BJ (cell line): ENCODE results near the gene KCNAB1. TPM values are rescaled to one million over a fixed set of nuclear protein-coding genes. Genes with fewer than 3 reads are reported as not detected.

Experiments
- CTCF ChIA-PET: fragments of 350-600 bp; formaldehyde crosslinking; extraction: SDS; loops from one replicate; lab custom pipeline; 2021; ENCODE audit warnings: antibody characterized with exemption, inconsistent platforms; lab: Yijun Ruan, JAX
- POLR2A ChIA-PET: fragments of 300-600 bp; sonication (Branson Sonifier 250); formaldehyde crosslinking; extraction: SDS; loops from one replicate; lab custom pipeline; 2021; ENCODE audit warnings: antibody characterized with exemption; lab: Charles Lee
- DNase-seq: peaks from one replicate; pipeline ENCODE4 v3.0.0-alpha.2; 2011; ENCODE audit warnings: low read depth
- H3K27me3 ChIP-seq: 2 replicates; pipeline ENCODE4 v1.6.0; 2011; ENCODE audit warnings: low read length; ENCODE audit not compliant: control insufficient read depth, insufficient read depth
- H3K36me3 ChIP-seq: 2 replicates; pipeline ENCODE4 v1.5.1; 2011; ENCODE audit warnings: low read length; ENCODE audit not compliant: control insufficient read depth, insufficient read depth
- H3K4me3 ChIP-seq: 2 replicates; pipeline ENCODE4 v1.5.1; 2011; ENCODE audit warnings: low read depth, mild to moderate bottlenecking, control low read depth, low read length
- polyA plus RNA-seq: library from polyadenylated mRNA; depleted of rRNA; stranded (reverse); fragments of >200 nt; gene quantifications from 2 replicates; pipeline ENCODE4 v1.2.3, GENCODE V29; 2011
- TF ChIP-seq, protein P1 (sequence below): IDR thresholded peaks from 2 replicates; pipeline ENCODE4 v1.5.1; 2011; ENCODE audit warnings: low read depth, mild to moderate bottlenecking, control low read depth, inconsistent platforms, low read length, moderate library complexity; ENCODE audit not compliant: insufficient read depth

Gene KCNAB1
- polyA plus RNA-seq, 1 experiment, result not detected

DNA sequence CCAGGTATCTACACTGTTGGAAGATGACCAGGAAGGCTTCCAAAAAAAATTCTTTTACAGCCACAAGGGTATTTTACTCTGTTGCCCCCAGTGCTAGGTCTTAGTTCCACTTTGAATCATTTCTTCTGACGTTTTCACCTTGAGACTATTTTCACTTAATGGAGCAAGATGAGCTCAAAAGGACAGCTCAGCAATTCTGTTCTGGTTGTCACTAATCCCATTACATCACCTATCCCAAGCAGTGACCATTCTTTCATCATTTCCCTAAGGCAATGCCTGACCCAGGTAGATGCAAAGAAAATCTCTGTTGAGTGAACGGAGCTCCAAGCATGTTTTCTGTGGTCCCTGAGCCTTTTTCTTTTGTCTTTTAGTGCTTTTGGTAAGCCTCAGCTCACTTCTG, 210.0 kb downstream of the KCNAB1 start:
- no peak for DNase-seq
- no peak overlapping the region for H3K4me3 ChIP-seq
- no peaks in the 10 kb centered on the region for H3K36me3 ChIP-seq
- ChIA-PET POLR2A (no interaction called here), CTCF (interaction anchor here (1.2 kb wide), 1 partner anchor 11 kb away, joined by 4 read pairs; no protein-coding TSS in a partner anchor)
- TF ChIP-seq, protein P1, sequence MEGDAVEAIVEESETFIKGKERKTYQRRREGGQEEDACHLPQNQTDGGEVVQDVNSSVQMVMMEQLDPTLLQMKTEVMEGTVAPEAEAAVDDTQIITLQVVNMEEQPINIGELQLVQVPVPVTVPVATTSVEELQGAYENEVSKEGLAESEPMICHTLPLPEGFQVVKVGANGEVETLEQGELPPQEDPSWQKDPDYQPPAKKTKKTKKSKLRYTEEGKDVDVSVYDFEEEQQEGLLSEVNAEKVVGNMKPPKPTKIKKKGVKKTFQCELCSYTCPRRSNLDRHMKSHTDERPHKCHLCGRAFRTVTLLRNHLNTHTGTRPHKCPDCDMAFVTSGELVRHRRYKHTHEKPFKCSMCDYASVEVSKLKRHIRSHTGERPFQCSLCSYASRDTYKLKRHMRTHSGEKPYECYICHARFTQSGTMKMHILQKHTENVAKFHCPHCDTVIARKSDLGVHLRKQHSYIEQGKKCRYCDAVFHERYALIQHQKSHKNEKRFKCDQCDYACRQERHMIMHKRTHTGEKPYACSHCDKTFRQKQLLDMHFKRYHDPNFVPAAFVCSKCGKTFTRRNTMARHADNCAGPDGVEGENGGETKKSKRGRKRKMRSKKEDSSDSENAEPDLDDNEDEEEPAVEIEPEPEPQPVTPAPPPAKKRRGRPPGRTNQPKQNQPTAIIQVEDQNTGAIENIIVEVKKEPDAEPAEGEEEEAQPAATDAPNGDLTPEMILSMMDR, result no peak
- no peaks in the 10 kb centered on the region for H3K27me3 ChIP-seq

DNA sequence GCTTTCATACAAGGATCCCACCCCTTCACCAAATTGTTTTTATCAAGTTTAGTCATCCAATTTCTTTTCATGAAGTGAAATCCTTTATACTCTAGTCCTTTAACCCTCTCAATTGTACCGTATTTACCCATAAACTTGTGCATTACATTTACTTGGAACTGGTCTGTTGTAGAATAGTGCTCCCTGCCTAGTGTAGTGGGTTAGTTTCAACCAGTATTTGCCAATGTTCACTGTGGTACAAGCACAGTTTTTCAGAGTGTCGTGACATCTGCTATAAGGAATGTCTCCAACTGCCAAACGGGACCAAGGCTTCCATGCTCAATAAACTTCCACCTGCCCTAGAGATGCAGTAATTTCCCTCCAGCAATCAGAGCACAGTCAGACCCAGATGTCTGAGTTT, 211.9 kb downstream of the KCNAB1 start:
- TF ChIP-seq, protein P1, result no peak
- Histone ChIP-seq H3K27me3 (no peaks in the 10 kb centered on the region), H3K4me3 (no peak overlapping the region), H3K36me3 (no peaks in the 10 kb centered on the region)
- DNase-seq, result no peak
- ChIA-PET CTCF (no interaction called here), POLR2A (no interaction called here)

DNA sequence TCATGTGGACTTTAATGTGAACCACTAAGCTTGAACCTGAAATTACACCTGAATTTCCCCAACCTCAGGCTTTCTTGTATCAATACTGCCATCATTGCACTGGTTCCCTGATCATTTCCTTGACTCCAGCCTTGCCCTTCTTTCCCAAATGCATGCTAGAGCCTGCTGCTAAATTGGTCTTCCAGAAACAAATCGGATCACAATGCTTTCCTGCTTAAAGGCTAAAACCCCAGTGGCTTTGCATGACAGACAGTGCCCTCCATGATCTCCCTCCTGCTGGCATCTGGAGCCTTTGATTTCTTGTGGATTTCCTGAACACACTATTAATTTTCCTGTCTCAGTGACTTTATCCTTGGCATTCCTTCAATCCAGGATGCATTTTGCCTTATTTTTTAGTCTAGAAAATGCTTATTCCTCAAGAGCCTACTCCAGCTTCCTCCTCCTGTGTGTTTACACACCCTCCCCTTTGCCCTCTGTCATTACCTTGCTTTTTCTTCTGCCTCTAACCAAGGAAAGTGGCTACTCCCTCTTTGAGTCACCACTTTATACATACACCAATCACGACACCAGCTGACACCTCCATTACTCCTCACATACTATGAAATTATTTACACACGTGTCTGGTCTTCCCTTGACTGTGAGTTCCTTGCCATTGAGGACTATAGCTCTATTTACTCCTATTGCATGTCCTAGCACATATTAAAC, 214.6 kb downstream of the KCNAB1 start:
- POLR2A ChIA-PET, result no interaction called here
- TF ChIP-seq, protein P1, result no peak
- Histone ChIP-seq H3K36me3 (no peaks in the 10 kb centered on the region), H3K4me3 (no peak overlapping the region), H3K27me3 (no peaks in the 10 kb centered on the region)
- CTCF ChIA-PET, result interaction anchor here (0.9 kb wide), 1 partner anchor 14 kb away, joined by 3 read pairs; no protein-coding TSS in a partner anchor
- no peak for DNase-seq

DNA sequence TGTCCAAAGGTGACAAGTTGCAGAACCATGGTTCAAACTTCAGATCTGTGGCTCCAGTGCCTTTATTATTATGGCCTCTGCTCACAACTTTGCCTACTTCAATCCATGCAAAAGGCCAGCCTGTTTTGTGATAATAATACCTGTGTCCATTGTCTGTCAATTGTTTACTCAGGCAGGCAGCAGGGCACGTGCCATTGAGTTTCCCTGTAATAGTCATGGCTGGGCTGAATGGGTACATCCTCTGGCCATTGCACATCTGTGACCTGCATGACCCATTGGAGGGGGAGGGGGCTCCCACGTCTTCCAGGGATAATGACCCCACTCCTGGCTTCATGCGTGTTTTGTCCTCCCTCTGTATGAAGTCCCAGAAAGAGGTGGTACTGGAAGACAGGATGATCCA, 219.1 kb downstream of the KCNAB1 start:
- H3K36me3 ChIP-seq, result no peaks in the 10 kb centered on the region
- no peaks in the 10 kb centered on the region for H3K27me3 ChIP-seq
- TF ChIP-seq, protein P1, result no peak
- no peak for DNase-seq
- ChIA-PET POLR2A (no interaction called here), CTCF (no interaction called here)
- no peak overlapping the region for H3K4me3 ChIP-seq

DNA sequence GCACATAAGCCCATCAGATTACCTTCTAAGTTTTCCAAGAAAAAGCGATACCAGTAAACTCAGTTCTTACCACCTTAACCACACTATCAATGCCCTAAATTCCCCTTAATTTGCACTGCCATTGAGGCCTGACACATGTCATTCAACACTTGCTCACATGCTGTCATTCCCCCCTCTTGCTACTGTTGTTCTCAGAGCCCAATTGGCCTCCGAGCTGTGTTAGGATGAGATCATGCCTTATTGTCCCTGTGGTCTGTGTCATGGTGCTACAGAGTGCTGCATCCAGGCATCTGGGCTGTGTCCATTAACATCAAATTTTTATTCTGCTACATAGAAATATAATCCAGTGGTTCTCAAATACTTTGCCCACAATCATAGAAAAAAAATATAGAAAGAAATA, 221.0 kb downstream of the KCNAB1 start:
- ChIA-PET CTCF (interaction anchor here (2.3 kb wide), 1 partner anchor 13 kb away, joined by 6 read pairs; no protein-coding TSS in a partner anchor), POLR2A (no interaction called here)

More for the DNA sequence above, 221.0 kb downstream of the KCNAB1 start:
- Histone ChIP-seq H3K4me3 (no peak overlapping the region), H3K36me3 (no peaks in the 10 kb centered on the region), H3K27me3 (no peaks in the 10 kb centered on the region)
- DNase-seq, result no peak
- TF ChIP-seq, protein P1, result no peak
